ENCODE data around the gene PLEKHF1. TPM values are rescaled to one million over a fixed set of nuclear protein-coding genes. Genes with fewer than 3 reads are reported as not detected.

Gene PLEKHF1
- total and polyA plus RNA-seq, 2 of the 8 experiments (the other 6 are each of a cell fraction or from before 2014, with no cell fraction given) = 11.1 to 18.4 TPM

DNA sequence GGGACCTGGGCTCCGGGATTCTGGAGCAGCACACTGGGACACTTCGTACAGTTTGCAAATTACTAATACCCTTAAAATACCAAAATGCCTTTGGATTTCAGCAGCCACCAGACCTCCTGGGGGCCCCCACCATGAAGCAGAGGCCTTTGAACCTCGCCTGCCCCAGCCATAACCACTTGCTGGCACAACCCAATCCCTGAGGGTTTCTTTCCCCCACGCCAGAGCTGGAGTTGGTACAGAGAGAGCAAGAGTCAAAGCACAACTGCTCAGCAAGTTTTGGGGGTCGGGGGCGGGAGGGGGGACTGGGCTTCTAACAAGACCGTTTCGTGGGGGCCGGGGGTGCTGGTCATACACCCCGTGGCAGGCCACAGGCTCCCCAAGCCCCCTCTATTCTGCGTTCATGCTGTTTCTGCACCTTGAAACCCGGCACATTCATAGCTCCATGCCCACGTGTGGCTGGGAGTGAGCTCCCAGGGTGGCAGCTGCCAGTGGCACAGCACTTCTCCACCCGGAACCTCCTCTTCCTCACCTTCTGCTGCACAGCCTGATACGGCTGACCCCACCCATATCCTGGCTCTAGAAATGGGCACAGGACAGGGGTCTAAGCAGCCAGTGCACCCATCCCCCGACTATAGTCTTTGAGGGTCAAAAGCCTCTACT is 17.1 kb downstream of the PLEKHF1 start (continued):
- TF ChIP-seq, protein P1, sequence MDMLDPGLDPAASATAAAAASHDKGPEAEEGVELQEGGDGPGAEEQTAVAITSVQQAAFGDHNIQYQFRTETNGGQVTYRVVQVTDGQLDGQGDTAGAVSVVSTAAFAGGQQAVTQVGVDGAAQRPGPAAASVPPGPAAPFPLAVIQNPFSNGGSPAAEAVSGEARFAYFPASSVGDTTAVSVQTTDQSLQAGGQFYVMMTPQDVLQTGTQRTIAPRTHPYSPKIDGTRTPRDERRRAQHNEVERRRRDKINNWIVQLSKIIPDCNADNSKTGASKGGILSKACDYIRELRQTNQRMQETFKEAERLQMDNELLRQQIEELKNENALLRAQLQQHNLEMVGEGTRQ (IDR thresholded peaks at IDR 0.05; ENCODE audit: low read length) = no peak
- TF ChIP-seq BCL11A (IDR thresholded peaks at IDR 0.05; ENCODE audit: low read depth in 2 of 2, low read length in 2 of 2) (no peak), SRF (IDR thresholded peaks at IDR 0.05; ENCODE audit: low read depth, low read length) (no peak), POLR2AphosphoS5 (IDR thresholded peaks at IDR 0.05; ENCODE audit: low read depth, low read length) (no peak), POU5F1 (IDR thresholded peaks at IDR 0.05; ENCODE audit: low read depth, low read length) (no peak), SAP30 (IDR thresholded peaks at IDR 0.05; ENCODE audit: insufficient read depth, insufficient replicate concordance, low read length) (no peak)

Measured in H1 (cell line).